ENCODE results near the gene KRTAP10-12.

Gene KRTAP10-12

GRCh38 chr21:44653123-44653522 lies 43.8 kb upstream of the KRTAP10-12 start:
- no peak for DNase-seq (ENCODE audit: low read depth)
- no peak overlapping the region for H3K4me3 ChIP-seq (ENCODE audit: low read depth, low read length)
- TF ChIP-seq MYC (IDR thresholded peaks at IDR 0.05; ENCODE audit: low read depth, low read length) (no peak), MAX (IDR thresholded peaks at IDR 0.05; ENCODE audit: low read depth, low read length) (no peak), CTCF (IDR thresholded peaks at IDR 0.05; ENCODE audit: low read depth, low read length) (no peak), POLR2A (IDR thresholded peaks at IDR 0.05; ENCODE audit: extremely low read depth, insufficient read length) (no peak)

GRCh38 chr21:44653656-44654575 lies 43.1 kb upstream of the KRTAP10-12 start:
- TF ChIP-seq POLR2A (IDR thresholded peaks at IDR 0.05; ENCODE audit: extremely low read depth, insufficient read length) (no peak), CTCF (IDR thresholded peaks at IDR 0.05; ENCODE audit: low read depth, low read length) (no peak), MYC (IDR thresholded peaks at IDR 0.05; ENCODE audit: low read depth, low read length) (no peak), MAX (IDR thresholded peaks at IDR 0.05; ENCODE audit: low read depth, low read length) (no peak)
- no peak for DNase-seq (ENCODE audit: low read depth)
- H3K4me3 ChIP-seq (ENCODE audit: low read depth, low read length) = no peak overlapping the region

GRCh38 chr21:44654576-44655175 lies 42.3 kb upstream of the KRTAP10-12 start, which contains the start of gene KRTAP12-4:
Gene KRTAP12-4, minus strand, starts transcription at chr21:44654659. Its CDS starts 45 bp downstream, at chr21:44654614.
- TF ChIP-seq CTCF (IDR thresholded peaks at IDR 0.05; ENCODE audit: low read depth, low read length) = no peak
- no peak for TF ChIP-seq MAX (IDR thresholded peaks at IDR 0.05; ENCODE audit: low read depth, low read length)
- no peak for TF ChIP-seq POLR2A (IDR thresholded peaks at IDR 0.05; ENCODE audit: extremely low read depth, insufficient read length)
- no peak for TF ChIP-seq MYC (IDR thresholded peaks at IDR 0.05; ENCODE audit: low read depth, low read length)
- no peak within 1 kb of the TSS for H3K4me3 ChIP-seq (ENCODE audit: low read depth, low read length)
- DNase-seq (ENCODE audit: low read depth) = no peak

- DNase-seq (ENCODE audit: low read depth) = no peak
- H3K4me3 ChIP-seq (ENCODE audit: low read depth, low read length) = no peak overlapping the region
- TF ChIP-seq POLR2A (IDR thresholded peaks at IDR 0.05; ENCODE audit: extremely low read depth, insufficient read length) = no peak
- no peak for TF ChIP-seq CTCF (IDR thresholded peaks at IDR 0.05; ENCODE audit: low read depth, low read length)
- TF ChIP-seq MYC (IDR thresholded peaks at IDR 0.05; ENCODE audit: low read depth, low read length) = no peak
- no peak for TF ChIP-seq MAX (IDR thresholded peaks at IDR 0.05; ENCODE audit: low read depth, low read length)
Observed at GRCh38 chr21:44656868-44657267, 40.1 kb upstream of the KRTAP10-12 start.

GRCh38 chr21:44657635-44658540 lies 39.1 kb upstream of the KRTAP10-12 start, which contains the start of gene KRTAP12-3:
Gene KRTAP12-3, plus strand, starts transcription at chr21:44657932. Its CDS starts 48 bp downstream, at chr21:44657980.
- no peak within 1 kb of the TSS for H3K4me3 ChIP-seq (ENCODE audit: low read depth, low read length)
- no peak for DNase-seq (ENCODE audit: low read depth)
- TF ChIP-seq MAX (IDR thresholded peaks at IDR 0.05; ENCODE audit: low read depth, low read length) (no peak), CTCF (IDR thresholded peaks at IDR 0.05; ENCODE audit: low read depth, low read length) (no peak), POLR2A (IDR thresholded peaks at IDR 0.05; ENCODE audit: extremely low read depth, insufficient read length) (no peak), MYC (IDR thresholded peaks at IDR 0.05; ENCODE audit: low read depth, low read length) (no peak)

All from NB4 (cell line).